Measurements from ENCODE around the gene PDXDC1. TPM values are rescaled to one million over a fixed set of nuclear protein-coding genes. Genes with fewer than 3 reads are reported as not detected.

PDXDC1 gene
- total RNA-seq, 1 donor from 2014 or later, result 71.4 TPM

Small RNA genes within 50 kb of the gene (microRNA-seq; reads per million reads assigned to microRNA genes)
- gene MIR1972-1 (not detected), gene MIR3180-4 (not detected), gene MIR6511A1 (not detected), gene MIR6511B2 (not detected), gene MIR6770-1 (not detected)

Other genes starting within 250 kb of the PDXDC1 start
- gene NPIPA2, start 232.5 kb upstream of the PDXDC1 start, total RNA-seq, result 3.6 TPM
- 112 TPM for gene NOMO1, start 141.3 kb upstream of the PDXDC1 start, total RNA-seq
- 49.2 TPM for gene NPIPA1, start 37.6 kb upstream of the PDXDC1 start, total RNA-seq
- gene NTAN1, start 81.0 kb downstream of the PDXDC1 start, total RNA-seq, result 17.9 TPM
- gene RRN3, start 119.2 kb downstream of the PDXDC1 start, total RNA-seq, result 24.4 TPM

Measured in left ventricle myocardium inferior (tissue), 1 donor.